NB4 (cell line): Measurements from ENCODE around the gene SSB.

Experiments
- DNase-seq: peaks from one replicate; pipeline ENCODE4 v3.0.0; 2010; ENCODE audit warnings: low read depth
- H3K4me3 ChIP-seq: one replicate; pipeline ENCODE4 v1.5.1; 2011; ENCODE audit warnings: mild to moderate bottlenecking, low read depth, low read length, moderate library complexity
- CTCF ChIP-seq: IDR thresholded peaks from one replicate; pipeline ENCODE4 v1.5.1; 2012; ENCODE audit warnings: low read depth, low read length
- MAX ChIP-seq: IDR thresholded peaks from 2 replicates; pipeline ENCODE4 v1.6.1; 2011; ENCODE audit warnings: low read depth, low read length
- MYC ChIP-seq: IDR thresholded peaks from 2 replicates; pipeline ENCODE4 v1.6.1; 2011; ENCODE audit warnings: low read depth, low read length
- POLR2A ChIP-seq: IDR thresholded peaks from 2 replicates; pipeline ENCODE4 v1.6.1; 2011; ENCODE audit warnings: mild to moderate bottlenecking; ENCODE audit not compliant: insufficient read length; ENCODE audit errors: extremely low read depth

Gene SSB

GRCh38 chr2:169775765-169776164 is 22.9 kb upstream of the SSB start:
- DNase-seq, result no peak
- TF ChIP-seq MAX (no peak), POLR2A (no peak), CTCF (no peak), MYC (no peak)
- no peak overlapping the region for H3K4me3 ChIP-seq

- H3K4me3 ChIP-seq, result no peak overlapping the region
- TF ChIP-seq CTCF (no peak), POLR2A (no peak), MAX (peak; percentile 41; the same call in 1 of the 2 replicates)
- DNase-seq, result no peak
These were observed 22.4 kb upstream of the SSB start for GRCh38 chr2:169776252-169776761.

- DNase-seq, result no peak
- H3K4me3 ChIP-seq, result no peak overlapping the region
- TF ChIP-seq POLR2A (no peak), CTCF (no peak), MAX (no peak), MYC (no peak)
These were observed 20.2 kb upstream of the SSB start for GRCh38 chr2:169778446-169778845.

GRCh38 chr2:169781249-169782013 is 17.2 kb upstream of the SSB start:
- H3K4me3 ChIP-seq, result no peak overlapping the region
- no peak for DNase-seq
- TF ChIP-seq CTCF (no peak), MYC (no peak), POLR2A (no peak), MAX (no peak)

- no peak overlapping the region for H3K4me3 ChIP-seq
- no peak for DNase-seq
- no peak for TF ChIP-seq POLR2A
- no peak for TF ChIP-seq CTCF
- no peak for TF ChIP-seq MAX
- TF ChIP-seq MYC, result no peak
These were observed 16.2 kb upstream of the SSB start for GRCh38 chr2:169782513-169782912.

- TF ChIP-seq MYC, result no peak
- TF ChIP-seq MAX, result no peak
- no peak for TF ChIP-seq CTCF
- TF ChIP-seq POLR2A, result no peak
- no peak for DNase-seq
- H3K4me3 ChIP-seq, result no peak overlapping the region
These were observed 8.1 kb upstream of the SSB start for GRCh38 chr2:169790581-169790980.
